Pancreas (tissue), 10 donors: ENCODE results near the gene SLC22A17. TPM values are rescaled to one million over a fixed set of nuclear protein-coding genes. Genes with fewer than 3 reads are reported as not detected.

Source experiments
- ATAC-seq, 4 donors: fragments of 200-7000 bp; cut with Tn5 transposase; one replicate each; pipeline versions ENCODE4 v1.8.0 to v1.9.1; 2020; ENCODE audit warnings: mild to moderate bottlenecking in 4 of 4, moderate library complexity in 4 of 4
- DNase-seq, 6 donors: peaks; one replicate each; pipeline ENCODE4 v3.0.0-alpha.2; 2020
- FAIRE-seq: peaks from 2 replicates; lab custom pipeline; 2012; peaks lifted over from hg19 to GRCh38; lab: Jason Lieb, UNC
- H3K27ac ChIP-seq, 4 donors: fragments of 200-600 bp; sonication (generic); 1 replicate in 3 of 4; 2 replicates in 1 of 4; pipeline versions ENCODE4 v1.5.0 to v1.8.0; 2020
- H3K27me3 ChIP-seq, 4 donors: fragments of 200-600 bp; one replicate each; pipeline ENCODE4 v1.8.0; 2021
- H3K36me3 ChIP-seq, 3 donors: fragments of 200-600 bp; sonication (generic) in 1 of 3; one replicate each; pipeline versions ENCODE4 v1.5.0 to v1.8.0; 2020 to 2021
- H3K4me1 ChIP-seq, 3 donors: fragments of 200-600 bp; one replicate each; pipeline ENCODE4 v1.8.0; 2021
- H3K4me3 ChIP-seq, 4 donors: fragments of 200-600 bp; sonication (generic) in 2 of 4; one replicate each; pipeline versions ENCODE4 v1.5.0 to v1.8.0; 2020 to 2021
- H3K9me3 ChIP-seq, 4 donors: fragments of 200-600 bp; one replicate each; pipeline ENCODE4 v1.8.0; 2021
- WGBS, 2 donors: extraction: QIAGEN DNeasy Blood & Tissue Kit; methylation state at CpG; one replicate each; pipeline ENCODE4 v1.1.7; 2013; 5-methylcytosine and 5-hydroxymethylcytosine counted together
- intact Hi-C, 3 donors: fragments of 100-400 bp; cut with DNase I; formaldehyde crosslinking; loops; one replicate each; pipeline versions ENCODE4 v1.11.1 to v1.14.2; 2022
- polyA plus RNA-seq, 2 donors: library from polyadenylated mRNA; stranded (reverse); fragments of 200-250 nt; gene quantifications; one replicate each; pipeline ENCODE4 v1.2.3, GENCODE V29; 2013
- total RNA-seq, 6 donors: library from RNA; stranded (reverse); fragmentation: NEBNext Ultra II Directional in 4 of 6; extraction: Animal tissue kit (Norgen Biotek cat#: 25700) in 4 of 6; gene quantifications; one replicate each; pipeline versions ENCODE4 v1.2.1 to v1.2.4, GENCODE V29; 2021 to 2023
- TF ChIP-seq, protein P1 (sequence below), 4 donors: fragments of 200-600 bp; sonication (generic) in 3 of 4; IDR thresholded peaks; one replicate each; pipeline versions ENCODE4 v1.5.0 to v1.8.0; 2021; ENCODE audit warnings: antibody characterized with exemption in 4 of 4
- donor health status: healthy with polysubstance abuse.
- donor health status: DM: no; HTN: no; CAD: no; lungs with moderate emphysema.
- donor health status: DM: no; HTN: no; CAD: no.
- donor health status: control.
- donor health status: control.
- donor health status: Bipolar disorder and iron deficiency.
- donor health status: DM: yes; HTN: yes; CAD: no.
- donor health status: DM: no; HTN: no; CAD: no.
- donor health status: DM: no; HTN: no; CAD: no.
- donor health status: DM: yes; HTN: yes; CAD: no.

The SLC22A17 gene
- total and polyA plus RNA-seq, 8 donors, result 6.4 to 90.7 (median 14.8) TPM

GRCh38 chr14:23361320-23361719 lies 8.6 kb upstream of the SLC22A17 start:
- ATAC-seq, result peak in 1 of 4 donors; percentile 11
- Histone ChIP-seq H3K4me1 (no peaks in the 10 kb centered on the region), H3K9me3 (no peaks in the 10 kb centered on the region), H3K27ac (no peak overlapping the region), H3K4me3 (no peak overlapping the region), H3K36me3 (no peaks in the 10 kb centered on the region), H3K27me3 (peaks cover 0 to 9% (median 0%) of the 10 kb centered on the region in 4 donors)
- intact Hi-C loops, result no loop called here
- TF ChIP-seq, protein P1, sequence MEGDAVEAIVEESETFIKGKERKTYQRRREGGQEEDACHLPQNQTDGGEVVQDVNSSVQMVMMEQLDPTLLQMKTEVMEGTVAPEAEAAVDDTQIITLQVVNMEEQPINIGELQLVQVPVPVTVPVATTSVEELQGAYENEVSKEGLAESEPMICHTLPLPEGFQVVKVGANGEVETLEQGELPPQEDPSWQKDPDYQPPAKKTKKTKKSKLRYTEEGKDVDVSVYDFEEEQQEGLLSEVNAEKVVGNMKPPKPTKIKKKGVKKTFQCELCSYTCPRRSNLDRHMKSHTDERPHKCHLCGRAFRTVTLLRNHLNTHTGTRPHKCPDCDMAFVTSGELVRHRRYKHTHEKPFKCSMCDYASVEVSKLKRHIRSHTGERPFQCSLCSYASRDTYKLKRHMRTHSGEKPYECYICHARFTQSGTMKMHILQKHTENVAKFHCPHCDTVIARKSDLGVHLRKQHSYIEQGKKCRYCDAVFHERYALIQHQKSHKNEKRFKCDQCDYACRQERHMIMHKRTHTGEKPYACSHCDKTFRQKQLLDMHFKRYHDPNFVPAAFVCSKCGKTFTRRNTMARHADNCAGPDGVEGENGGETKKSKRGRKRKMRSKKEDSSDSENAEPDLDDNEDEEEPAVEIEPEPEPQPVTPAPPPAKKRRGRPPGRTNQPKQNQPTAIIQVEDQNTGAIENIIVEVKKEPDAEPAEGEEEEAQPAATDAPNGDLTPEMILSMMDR (IDR thresholded peaks at IDR 0.05), result no peak
- DNase-seq, result no peak
- no peak for FAIRE-seq

- Histone ChIP-seq H3K9me3 (no peaks in the 10 kb centered on the region), H3K4me3 (no peak overlapping the region), H3K36me3 (no peaks in the 10 kb centered on the region), H3K4me1 (no peaks in the 10 kb centered on the region), H3K27me3 (peaks cover 0 to 6% (median 0%) of the 10 kb centered on the region in 4 donors), H3K27ac (no peak overlapping the region)
- no peak for FAIRE-seq
- peak in 1 of 6 donors; percentile 57 for DNase-seq
- 62 to 77% methylated on average over 10 to 11 of the region's 11 CpGs for WGBS, 2 donors
- no peak for ATAC-seq
- intact Hi-C loops, result no loop called here
- TF ChIP-seq, protein P1 (IDR thresholded peaks at IDR 0.05), result no peak
Measured at GRCh38 chr14:23360496-23360895, 7.8 kb upstream of the SLC22A17 start.

GRCh38 chr14:23359722-23360447 lies 7.2 kb upstream of the SLC22A17 start:
- no peaks in the 10 kb centered on the region for H3K4me1 ChIP-seq
- ATAC-seq, result no peak
- TF ChIP-seq, protein P1 (IDR thresholded peaks at IDR 0.05), result no peak
- no peak overlapping the region for H3K27ac ChIP-seq
- no peaks in the 10 kb centered on the region for H3K36me3 ChIP-seq
- H3K9me3 ChIP-seq, result no peaks in the 10 kb centered on the region
- H3K27me3 ChIP-seq, result peaks cover 0 to 2% (median 0%) of the 10 kb centered on the region in 4 donors
- no peak for FAIRE-seq
- DNase-seq, result no peak
- no peak overlapping the region for H3K4me3 ChIP-seq
- whole genome bisulfite sequencing, 2 donors, result 80 to 90% methylated on average over 22 of the region's 22 CpGs
- intact Hi-C loops, result no loop called here

DNA sequence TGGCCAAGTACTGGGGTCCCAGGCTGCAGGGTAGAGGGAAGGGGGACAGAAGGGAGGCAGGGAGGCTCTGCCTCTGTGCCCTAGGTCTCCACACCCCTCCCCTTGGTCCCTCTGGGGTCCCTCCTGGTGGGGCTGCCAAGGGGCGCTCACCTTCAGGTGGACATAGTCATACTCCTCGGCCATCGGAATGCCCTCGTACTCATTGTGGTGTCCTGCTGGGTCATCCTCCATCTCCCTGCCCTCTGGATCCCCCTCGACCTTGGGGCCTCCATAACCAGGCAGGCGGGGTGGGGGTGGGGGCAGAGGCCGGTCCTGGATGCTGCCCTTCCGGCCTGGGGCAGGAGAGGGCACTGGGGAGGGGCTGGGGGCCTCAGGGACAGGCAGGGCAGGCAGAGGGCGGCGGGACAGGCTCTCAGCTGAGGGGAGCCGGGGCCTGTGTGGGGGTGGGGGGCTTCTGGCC lies 6.5 kb upstream of the SLC22A17 start:
- TF ChIP-seq, protein P1 (IDR thresholded peaks at IDR 0.05), result no peak
- no peak for ATAC-seq
- peak in 1 of 6 donors; percentile 65 for DNase-seq
- no peak overlapping the region for H3K27ac ChIP-seq
- no peaks in the 10 kb centered on the region for H3K36me3 ChIP-seq
- H3K4me1 ChIP-seq, result no peaks in the 10 kb centered on the region
- H3K4me3 ChIP-seq, result no peak overlapping the region
- no peaks in the 10 kb centered on the region for H3K9me3 ChIP-seq
- no peaks in the 10 kb centered on the region for H3K27me3 ChIP-seq
- 74 to 83% methylated on average over 10 to 11 of the region's 11 CpGs for WGBS, 2 donors
- no peak for FAIRE-seq
- intact Hi-C loops, result no loop called here

GRCh38 chr14:23358553-23359166 lies 6.0 kb upstream of the SLC22A17 start:
- no peak overlapping the region for H3K27ac ChIP-seq
- H3K36me3 ChIP-seq, result no peaks in the 10 kb centered on the region
- TF ChIP-seq, protein P1 (IDR thresholded peaks at IDR 0.05), result no peak
- H3K4me3 ChIP-seq, result no peak overlapping the region
- no peaks in the 10 kb centered on the region for H3K4me1 ChIP-seq
- FAIRE-seq (no peak), DNase-seq (peak in 1 of 6 donors; percentile 47), ATAC-seq (no peak)
- H3K9me3 ChIP-seq, result no peaks in the 10 kb centered on the region
- no peaks in the 10 kb centered on the region for H3K27me3 ChIP-seq
- WGBS, 2 donors, result 82 to 85% methylated on average over 12 of the region's 12 CpGs
- intact Hi-C loops, result no loop called here
